K562 (cell line): ENCODE results near the gene AS3MT. TPM values are rescaled to one million over a fixed set of nuclear protein-coding genes. Genes with fewer than 3 reads are reported as not detected.

Experiments
- ATAC-seq: fragments of 200-7000 bp; cut with Tn5 transposase; 3 replicates; pipeline ENCODE4 v1.9.1; 2020; ENCODE audit warnings: moderate library complexity
- BruUV-seq: library from RNA; stranded (reverse); fragments of 400-500 nt; replicated peaks from 2 replicates; lab custom pipeline; 2021; lab: Mats Ljungman, UMichigan
- CTCF ChIA-PET: fragments of 300-600 bp; formaldehyde crosslinking; extraction: SDS; loops from one replicate; lab custom pipeline; 2021; ENCODE audit warnings: low intra/inter-chr PET ratio; lab: Yijun Ruan, JAX
- POLR2A ChIA-PET: fragments of 300-600, 350-650 bp; sonication (Branson Sonifier 250); formaldehyde crosslinking; extraction: SDS; loops from one replicate; lab custom pipeline; 2021; ENCODE audit warnings: antibody characterized with exemption, inconsistent platforms; lab: Yijun Ruan, JAX
- DNase-seq, 4 experiments: peaks; one replicate each; pipeline versions ENCODE4 v3.0.0 to v3.0.0-alpha.2; 2011 to 2018; ENCODE audit warnings: low spot score in 3 of 4, mixed read lengths in 3 of 4; ENCODE audit errors: extremely low read depth in 1 of 4
- FAIRE-seq: peaks from 2 replicates; lab custom pipeline; 2011; peaks lifted over from hg19 to GRCh38; lab: Jason Lieb, UNC
- H2AFZ ChIP-seq: 2 replicates; pipeline ENCODE4 v1.6.0; 2011; ENCODE audit warnings: low read depth, low read length, control low read depth, inconsistent platforms
- H3K27ac ChIP-seq: fragments of 200-600 bp; 3 replicates; pipeline ENCODE4 v1.8.0; 2011; ENCODE audit warnings: low read depth, mild to moderate bottlenecking, control low read depth, inconsistent platforms, low read length, moderate library complexity, mixed read lengths; ENCODE audit errors: extremely low read depth
- H3K27me3 ChIP-seq, 2 experiments: fragments of 300-600 bp in 1 of 2; 2 replicates in 1 of 2; 3 replicates in 1 of 2; pipeline versions ENCODE4 v1.6.0 to v1.8.0; 2011; ENCODE audit warnings: inconsistent platforms in 2 of 2, low read length in 2 of 2, mild to moderate bottlenecking in 1 of 2, mixed read lengths in 1 of 2, moderate library complexity in 1 of 2; ENCODE audit not compliant: control insufficient read depth in 2 of 2, insufficient read depth in 2 of 2
- H3K36me3 ChIP-seq: fragments of 300-600 bp; 3 replicates; pipeline ENCODE4 v1.8.0; 2011; ENCODE audit warnings: mild to moderate bottlenecking, low read length, inconsistent platforms; ENCODE audit not compliant: control insufficient read depth, insufficient read depth
- H3K4me1 ChIP-seq, 2 experiments: fragments of 200-600 bp in 1 of 2; replicated peaks in 1 of 2; 2 replicates in 1 of 2; 3 replicates in 1 of 2; pipeline versions ENCODE4 v1.5.1 to v1.8.0; 2011; ENCODE audit warnings: inconsistent platforms in 2 of 2, low read length in 2 of 2, mild to moderate bottlenecking in 1 of 2, mixed read lengths in 1 of 2, moderate library complexity in 1 of 2; ENCODE audit not compliant: control insufficient read depth in 2 of 2, insufficient read depth in 2 of 2
- H3K4me2 ChIP-seq: 2 replicates; pipeline ENCODE4 v1.6.1; 2011; ENCODE audit warnings: low read length, control low read depth, inconsistent platforms, mixed read lengths; ENCODE audit not compliant: insufficient read depth
- H3K4me3 ChIP-seq: fragments of 200-600 bp; sonication (generic), shearing (Covaris generic); 2 replicates; pipeline ENCODE4 v1.5.1; 2016; ENCODE audit warnings: control low read depth, inconsistent platforms
- H3K79me2 ChIP-seq: fragments of 200-600 bp; 3 replicates; pipeline ENCODE4 v1.8.0; 2011; ENCODE audit warnings: low read length, inconsistent platforms; ENCODE audit not compliant: control insufficient read depth, insufficient read depth
- H3K9ac ChIP-seq, 2 experiments: 2 replicates each; pipeline versions ENCODE4 v1.6.0 to v1.6.1; 2011; ENCODE audit warnings: low read depth in 2 of 2, low read length in 2 of 2, control low read depth in 1 of 2, inconsistent platforms in 1 of 2, mild to moderate bottlenecking in 1 of 2, mixed read lengths in 1 of 2; ENCODE audit not compliant: insufficient read depth in 1 of 2
- H3K9me1 ChIP-seq: one replicate; pipeline ENCODE4 v1.6.0; 2011; ENCODE audit warnings: inconsistent platforms, mild to moderate bottlenecking, low read length, moderate library complexity; ENCODE audit not compliant: control insufficient read depth, insufficient read depth
- H3K9me3 ChIP-seq: replicated peaks from 2 replicates; pipeline ENCODE4 v1.5.1; 2011; ENCODE audit warnings: low read depth, low read length, inconsistent platforms; ENCODE audit not compliant: control insufficient read depth, insufficient read depth
- H4K20me1 ChIP-seq: replicated peaks from 2 replicates; pipeline ENCODE4 v1.6.1; 2011; ENCODE audit warnings: low read length, inconsistent platforms, mixed read lengths; ENCODE audit not compliant: control insufficient read depth, insufficient read depth
- CBX8 ChIP-seq: fragments of 200-600 bp; sonication (generic); IDR thresholded peaks from 2 replicates; pipeline ENCODE4 v1.6.1; 2012; ENCODE audit warnings: borderline replicate concordance, mixed run types, low read depth, mild to moderate bottlenecking, moderate library complexity, mixed read lengths, low read length, control low read depth, inconsistent platforms; ENCODE audit not compliant: poor library complexity, severe bottlenecking; ENCODE audit errors: extremely low read depth
- HNRNPUL1 ChIP-seq: fragments of 200-400 bp; formaldehyde crosslinking; IDR thresholded peaks from 2 replicates; pipeline ENCODE4 v1.6.1; 2017; ENCODE audit warnings: low read length
- RB1 ChIP-seq: fragments of 450-650 bp; IDR thresholded peaks from 2 replicates; pipeline ENCODE4 v1.6.1; 2017; ENCODE audit warnings: low read depth, mild to moderate bottlenecking
- RFX7 ChIP-seq: fragments of 250-450 bp; sonication (Bioruptor Pico); IDR thresholded peaks from 2 replicates; pipeline ENCODE4 v1.5.1; 2021; ENCODE audit warnings: mild to moderate bottlenecking
- SOX6 ChIP-seq: fragments of 450-650 bp; IDR thresholded peaks from 2 replicates; pipeline ENCODE4 v1.6.1; 2014; ENCODE audit warnings: mild to moderate bottlenecking
- SRSF7 ChIP-seq: fragments of 200-400 bp; formaldehyde crosslinking; optimal IDR thresholded peaks from 2 replicates; pipeline ENCODE3; 2017; ENCODE audit warnings: mild to moderate bottlenecking, low read depth, low read length
- ZBED1 ChIP-seq: IDR thresholded peaks from 2 replicates; pipeline ENCODE4 v1.6.1; 2014
- ZNF277 ChIP-seq: fragments of 250-450 bp; sonication (Bioruptor Pico); IDR thresholded peaks from 2 replicates; pipeline ENCODE4 v1.8.0; 2022; ENCODE audit warnings: inconsistent platforms, mild to moderate bottlenecking, moderate library complexity, borderline replicate concordance
- ZNF766 ChIP-seq: fragments of 200-800 bp; sonication (Bioruptor generic); conservative IDR thresholded peaks from 2 replicates; pipeline ENCODE4 v1.6.1; 2016; ENCODE audit warnings: missing genetic modification characterization, missing compliant biosample characterization
- WGBS: fragments of 100-300 bp; shearing (Covaris generic); methylation state at CpG from one replicate; pipeline ENCODE4 v1.1.6; 2016; ENCODE audit warnings: low coverage, mixed read lengths; ENCODE audit not compliant: insufficient coverage; ENCODE audit errors: missing lambda C conversion rate; 5-methylcytosine and 5-hydroxymethylcytosine counted together
- in situ Hi-C: fragments of 300-500 bp; cut with MboI; formaldehyde crosslinking; loops from 4 replicates; pipeline ENCODE4 v1.15.0; 2018; ENCODE audit warnings: inconsistent platforms, mixed read lengths
- intact Hi-C: fragments of 100-400 bp; cut with micrococcal nuclease; formaldehyde crosslinking; loops from 2 replicates; pipeline ENCODE4 v1.14.2; 2022
- polyA plus RNA-seq, 8 experiments: library from polyadenylated mRNA; depleted of rRNA in 4 of 8; stranded (reverse) in 5 of 8; unstranded in 3 of 8; fragments of >200 nt; fragmentation: Nextera tagmentation in 2 of 8; fragmentation: Illumina TruSeq in 1 of 8; extraction: Ambion mirVana in 2 of 8; extraction: Trizol in 1 of 8; gene quantifications; 2 replicates each; pipeline versions ENCODE4 v1.2.1 to v1.2.3, GENCODE V29; 2011 to 2014; ENCODE audit warnings: inconsistent platforms in 1 of 8, missing spikeins in 1 of 8
- total RNA-seq, 7 experiments: library from RNA; depleted of rRNA in 6 of 7; stranded (reverse); fragments of >200 nt in 6 of 7; fragmentation: Illumina TruSeq in 2 of 7; extraction: Trizol in 2 of 7; gene quantifications; 2 replicates each; pipeline versions ENCODE4 v1.2.1 to v1.2.3, GENCODE V29; 2011 to 2021; ENCODE audit warnings: low replicate concordance in 1 of 7
- TF ChIP-seq, protein P1 (sequence below): fragments of 250-450 bp; sonication (Bioruptor Pico); IDR thresholded peaks from 2 replicates; pipeline ENCODE4 v1.5.0; 2022; ENCODE audit warnings: mild to moderate bottlenecking
- TF ChIP-seq, protein P2 (sequence below): fragments of 450-650 bp; formaldehyde crosslinking; IDR thresholded peaks from 2 replicates; pipeline ENCODE4 v1.4.0; 2022; ENCODE audit warnings: mild to moderate bottlenecking, moderate library complexity

Gene AS3MT
- total and polyA plus RNA-seq, 9 of the 15 experiments (the other 6 are each of a cell fraction or from before 2014, with no cell fraction given) = 0.04 to 0.33 (median 0.19) TPM; not detected in 2

DNA sequence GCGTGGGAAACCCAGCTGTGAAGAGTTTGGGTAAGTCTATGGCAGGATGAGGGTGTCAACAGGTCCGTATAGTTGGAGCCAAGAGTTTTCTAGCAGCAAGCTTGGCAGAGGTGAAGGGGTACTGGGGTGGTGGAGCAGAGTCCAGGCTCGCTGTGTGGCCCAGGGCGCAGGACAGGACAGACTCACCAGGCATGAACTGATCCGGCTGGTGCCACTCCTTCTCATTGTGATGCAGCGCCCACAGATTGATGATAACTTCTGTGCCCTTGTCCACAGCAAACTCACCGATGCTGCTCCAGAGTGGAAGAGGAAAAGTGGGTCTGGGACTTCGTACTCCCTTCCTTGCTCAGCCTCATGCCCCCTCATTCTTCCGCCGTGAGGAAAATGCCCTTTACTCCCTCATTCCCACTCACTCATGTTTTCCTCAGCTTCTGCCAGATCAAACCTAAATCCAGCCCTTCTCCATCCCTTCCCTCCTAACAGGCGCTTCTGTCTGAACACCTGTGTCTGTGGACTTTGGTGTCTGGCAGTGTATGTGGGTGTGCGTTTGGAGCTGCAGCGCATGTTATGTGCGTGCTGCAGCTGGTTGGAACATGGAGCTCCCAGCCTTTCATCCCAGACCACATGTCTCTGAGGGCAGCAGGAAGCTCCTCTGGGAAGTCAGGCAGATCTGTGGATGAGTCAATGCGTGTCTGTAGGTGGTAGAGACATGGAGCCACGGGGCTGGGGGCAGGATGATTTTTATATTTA is 37.8 kb upstream of the AS3MT start:
- no TSS peak for BruUV-seq
- Histone ChIP-seq H3K27ac (no peak overlapping the region), H3K36me3 (no peaks in the 10 kb centered on the region), H3K9me3 (no peaks in the 10 kb centered on the region), H3K9ac (no peak overlapping the region), H3K9me1 (no peaks in the 10 kb centered on the region), H3K4me3 (no peak overlapping the region), H2AFZ (no peak overlapping the region), H3K27me3 (no peaks in the 10 kb centered on the region), H4K20me1 (no peaks in the 10 kb centered on the region), H3K4me2 (no peak overlapping the region), H3K79me2 (no peaks in the 10 kb centered on the region), H3K4me1 (peaks cover 9% of the 10 kb centered on the region in 2 experiments; a peak in 4 of 5 replicates)
- FAIRE-seq (no peak), DNase-seq (no peak), ATAC-seq (no peak)
- ChIA-PET CTCF (no interaction called here), POLR2A (interaction anchor here (0.5 kb wide), 1 partner anchor 16 kb away, joined by 3 read pairs; no protein-coding TSS in a partner anchor)
- no peak for TF ChIP-seq ZNF766
- TF ChIP-seq HNRNPUL1 = no peak
- TF ChIP-seq, protein P1, sequence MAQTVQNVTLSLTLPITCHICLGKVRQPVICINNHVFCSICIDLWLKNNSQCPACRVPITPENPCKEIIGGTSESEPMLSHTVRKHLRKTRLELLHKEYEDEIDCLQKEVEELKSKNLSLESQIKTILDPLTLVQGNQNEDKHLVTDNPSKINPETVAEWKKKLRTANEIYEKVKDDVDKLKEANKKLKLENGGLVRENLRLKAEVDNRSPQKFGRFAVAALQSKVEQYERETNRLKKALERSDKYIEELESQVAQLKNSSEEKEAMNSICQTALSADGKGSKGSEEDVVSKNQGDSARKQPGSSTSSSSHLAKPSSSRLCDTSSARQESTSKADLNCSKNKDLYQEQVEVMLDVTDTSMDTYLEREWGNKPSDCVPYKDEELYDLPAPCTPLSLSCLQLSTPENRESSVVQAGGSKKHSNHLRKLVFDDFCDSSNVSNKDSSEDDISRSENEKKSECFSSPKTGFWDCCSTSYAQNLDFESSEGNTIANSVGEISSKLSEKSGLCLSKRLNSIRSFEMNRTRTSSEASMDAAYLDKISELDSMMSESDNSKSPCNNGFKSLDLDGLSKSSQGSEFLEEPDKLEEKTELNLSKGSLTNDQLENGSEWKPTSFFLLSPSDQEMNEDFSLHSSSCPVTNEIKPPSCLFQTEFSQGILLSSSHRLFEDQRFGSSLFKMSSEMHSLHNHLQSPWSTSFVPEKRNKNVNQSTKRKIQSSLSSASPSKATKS = no peak
- TF ChIP-seq SOX6 = no peak
- no peak for TF ChIP-seq ZNF277 (CRISPR knock-in tag)
- no peak for TF ChIP-seq RB1
- TF ChIP-seq SRSF7 = no peak
- TF ChIP-seq ZBED1 = no peak
- TF ChIP-seq, protein P2, sequence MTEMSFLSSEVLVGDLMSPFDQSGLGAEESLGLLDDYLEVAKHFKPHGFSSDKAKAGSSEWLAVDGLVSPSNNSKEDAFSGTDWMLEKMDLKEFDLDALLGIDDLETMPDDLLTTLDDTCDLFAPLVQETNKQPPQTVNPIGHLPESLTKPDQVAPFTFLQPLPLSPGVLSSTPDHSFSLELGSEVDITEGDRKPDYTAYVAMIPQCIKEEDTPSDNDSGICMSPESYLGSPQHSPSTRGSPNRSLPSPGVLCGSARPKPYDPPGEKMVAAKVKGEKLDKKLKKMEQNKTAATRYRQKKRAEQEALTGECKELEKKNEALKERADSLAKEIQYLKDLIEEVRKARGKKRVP (CRISPR knock-in tag) = no peak
- no peak for TF ChIP-seq RFX7 (CRISPR knock-in tag)
- TF ChIP-seq CBX8 = no peak
- in situ Hi-C loops (loop anchor here (5.0 to 10.0 kb wide), 3 partner anchors 104 to 653 kb away; partner anchors contain the start of gene RPEL1), intact Hi-C loops (loop anchor here (5.0 to 10.0 kb wide), 3 partner anchors 89 to 653 kb away; partner anchors contain the start of gene WBP1L)
- WGBS = 36% methylated on average over 13 of the region's 16 CpGs
